GM21381 (cell line): ENCODE results near the gene SPOCK3.
"Not testable (repeated sequence)": the region's sequence is repeated elsewhere in the genome, so short reads cannot be mapped to it uniquely, and the experiment has no call there.

Source experiments
- ATAC-seq: cut with Tn5 transposase; IDR thresholded peaks from one replicate; pipeline ENCODE4 v1.9.1; 2021; ENCODE audit warnings: mild to moderate bottlenecking, moderate library complexity; ENCODE audit not compliant: unreplicated experiment

SPOCK3 gene

GRCh38 chr4:166827629-166828028, 406.7 kb downstream of the SPOCK3 start:
- ATAC-seq: no peak

GRCh38 chr4:166827167-166827566, 407.1 kb downstream of the SPOCK3 start:
- ATAC-seq: no peak

- ATAC-seq: no peak
Observed at GRCh38 chr4:166823848-166824247, 410.4 kb downstream of the SPOCK3 start.

- ATAC-seq: no peak
Observed at GRCh38 chr4:166823126-166823525, 411.2 kb downstream of the SPOCK3 start.

GRCh38 chr4:166822386-166822785, 411.9 kb downstream of the SPOCK3 start:
- ATAC-seq: no peak

GRCh38 chr4:166816890-166817289, 417.4 kb downstream of the SPOCK3 start:
- no peak for ATAC-seq

GRCh38 chr4:166808380-166808779, 425.9 kb downstream of the SPOCK3 start:
- ATAC-seq: no peak

- ATAC-seq: no peak
Observed at GRCh38 chr4:166802346-166802745, 431.9 kb downstream of the SPOCK3 start.

- no peak for ATAC-seq
Observed at GRCh38 chr4:166798126-166798525, 436.2 kb downstream of the SPOCK3 start.

GRCh38 chr4:166777760-166778159, 456.5 kb downstream of the SPOCK3 start:
- ATAC-seq: no peak

GRCh38 chr4:166763018-166763417, 471.3 kb downstream of the SPOCK3 start:
- ATAC-seq: no peak

GRCh38 chr4:166741742-166742141, 492.6 kb downstream of the SPOCK3 start:
- no peak for ATAC-seq

GRCh38 chr4:166739215-166739614, 495.1 kb downstream of the SPOCK3 start:
- not testable (repeated sequence) for ATAC-seq

- ATAC-seq: no peak
Observed at GRCh38 chr4:166737430-166737829, 496.9 kb downstream of the SPOCK3 start.

GRCh38 chr4:166735553-166735952, 498.7 kb downstream of the SPOCK3 start:
- ATAC-seq: no peak

- ATAC-seq: no peak
Observed at GRCh38 chr4:166734797-166735196, 499.5 kb downstream of the SPOCK3 start.

GRCh38 chr4:166733686-166734085, 500.6 kb downstream of the SPOCK3 start:
- no peak for ATAC-seq

- ATAC-seq: no peak
Observed at GRCh38 chr4:166726832-166727231, 507.5 kb downstream of the SPOCK3 start.

- no peak for ATAC-seq
Observed at GRCh38 chr4:166724369-166724768, 509.9 kb downstream of the SPOCK3 start.

- ATAC-seq: no peak
Observed at GRCh38 chr4:166723532-166724140, 510.7 kb downstream of the SPOCK3 start.

GRCh38 chr4:166715748-166716713, 518.3 kb downstream of the SPOCK3 start:
- ATAC-seq: not testable (repeated sequence)

GRCh38 chr4:166700592-166700991, 533.7 kb downstream of the SPOCK3 start:
- ATAC-seq: no peak
